HCT116 (cell line): Measurements from ENCODE around the gene GSPT1. TPM values are rescaled to one million over a fixed set of nuclear protein-coding genes. Genes with fewer than 3 reads are reported as not detected.

Experiments
- ATAC-seq: fragments of 200-7000 bp; cut with Tn5 transposase; 2 replicates; pipeline ENCODE4 v1.9.1; 2020; ENCODE audit warnings: mild to moderate bottlenecking, moderate library complexity
- BruUV-seq: library from RNA; stranded (reverse); fragments of 400-500 nt; replicated peaks from 2 replicates; lab custom pipeline; 2021; lab: Mats Ljungman, UMichigan
- CTCF ChIA-PET: fragments of 300-600 bp; sonication (Branson Sonifier 250); formaldehyde crosslinking; loops from one replicate; lab custom pipeline; 2021; ENCODE audit warnings: antibody characterized with exemption; lab: Charles Lee
- POLR2A ChIA-PET: fragments of 300-600, 350-600 bp; sonication (Branson Sonifier 250); formaldehyde crosslinking; loops from one replicate; lab custom pipeline; 2021; ENCODE audit warnings: antibody characterized with exemption; lab: Charles Lee
- RAD21 ChIA-PET, 2 experiments: fragments of 300-600 bp; sonication (Branson Sonifier 250); formaldehyde crosslinking; loops; one replicate each; lab custom pipeline; 2023; ENCODE audit warnings: low total read pairs in 2 of 2; ENCODE audit not compliant: uncharacterized antibody in 2 of 2, unreplicated experiment in 2 of 2, low non-redundant PET in 1 of 2; lab: Charles Lee
- DNase-seq: peaks from one replicate; pipeline ENCODE4 v3.0.0-alpha.2; 2010; ENCODE audit warnings: low read depth, low spot score
- H2AFZ ChIP-seq: fragments of 200-600 bp; shearing (Covaris generic), sonication (generic); 2 replicates; pipeline ENCODE4 v1.6.1; 2017; ENCODE audit warnings: low read depth, mixed run types, mixed read lengths, antibody characterized with exemption, low read length; ENCODE audit not compliant: poor library complexity, severe bottlenecking
- H3K27ac ChIP-seq: 2 replicates; pipeline ENCODE4 v1.5.1; 2012; ENCODE audit warnings: low read depth, low read length
- H3K27me3 ChIP-seq: fragments of 200-600 bp; sonication (generic); 2 replicates; pipeline ENCODE4 v1.6.1; 2016; ENCODE audit warnings: mixed run types, low read length, mixed read lengths; ENCODE audit not compliant: insufficient read depth
- H3K36me3 ChIP-seq, 2 experiments: fragments of 200-500 bp in 1 of 2; fragments of 200-600 bp in 1 of 2; sonication (Bioruptor generic) in 1 of 2; sonication (generic) in 1 of 2; 2 replicates each; pipeline versions ENCODE4 v1.5.1 to v1.6.1; 2014 to 2016; ENCODE audit warnings: low read length in 2 of 2, inconsistent platforms in 1 of 2, mixed read lengths in 1 of 2, mixed run types in 1 of 2; ENCODE audit not compliant: insufficient read depth in 2 of 2, control insufficient read depth in 1 of 2
- H3K4me1 ChIP-seq, 2 experiments: fragments of 200-600 bp in 1 of 2; sonication (generic) in 1 of 2; 2 replicates each; pipeline versions ENCODE4 v1.5.1 to v1.6.1; 2012 to 2017; ENCODE audit warnings: low read length in 2 of 2, inconsistent platforms in 1 of 2, mild to moderate bottlenecking in 1 of 2, mixed read lengths in 1 of 2, mixed run types in 1 of 2, moderate library complexity in 1 of 2; ENCODE audit not compliant: insufficient read depth in 2 of 2, control insufficient read depth in 1 of 2
- H3K4me2 ChIP-seq: fragments of 200-600 bp; sonication (generic); 2 replicates; pipeline ENCODE4 v1.6.1; 2017; ENCODE audit warnings: mixed run types, low read length, mixed read lengths
- H3K4me3 ChIP-seq, 2 experiments: fragments of 200-600 bp in 1 of 2; sonication (generic) in 1 of 2; replicated peaks in 1 of 2; 2 replicates each; pipeline ENCODE4 v1.5.1; 2011 to 2016; ENCODE audit warnings: low read length in 2 of 2, control low read depth in 1 of 2, low read depth in 1 of 2, mild to moderate bottlenecking in 1 of 2, mixed read lengths in 1 of 2, mixed run types in 1 of 2
- H3K79me2 ChIP-seq: fragments of 200-600 bp; sonication (generic); 2 replicates; pipeline ENCODE4 v1.6.1; 2017; ENCODE audit warnings: mild to moderate bottlenecking, mixed run types, low read length, moderate library complexity, mixed read lengths; ENCODE audit not compliant: insufficient read depth
- H3K9ac ChIP-seq: fragments of 200-600 bp; sonication (generic); 2 replicates; pipeline ENCODE4 v1.6.1; 2016; ENCODE audit warnings: low read length, mixed read lengths
- H3K9me2 ChIP-seq: fragments of 200-600 bp; sonication (generic), shearing (Covaris generic); 2 replicates; pipeline ENCODE4 v1.6.1; 2017; ENCODE audit warnings: mixed run types, mild to moderate bottlenecking, moderate library complexity; ENCODE audit not compliant: insufficient read depth
- H3K9me3 ChIP-seq, 2 experiments: fragments of 200-500 bp in 1 of 2; fragments of 200-600 bp in 1 of 2; sonication (Bioruptor generic) in 1 of 2; sonication (generic) in 1 of 2; 2 replicates each; pipeline ENCODE4 v1.6.1; 2014 to 2017; ENCODE audit warnings: low read length in 2 of 2, mixed read lengths in 2 of 2, inconsistent platforms in 1 of 2, low read depth in 1 of 2, mild to moderate bottlenecking in 1 of 2, mixed run types in 1 of 2, moderate library complexity in 1 of 2; ENCODE audit not compliant: control insufficient read depth in 1 of 2, insufficient read depth in 1 of 2
- H4K20me1 ChIP-seq: fragments of 200-600 bp; sonication (generic), shearing (Covaris generic); 2 replicates; pipeline ENCODE4 v1.6.1; 2017; ENCODE audit warnings: mixed run types, mild to moderate bottlenecking, moderate library complexity; ENCODE audit not compliant: insufficient read depth
- ATF3 ChIP-seq: IDR thresholded peaks from 2 replicates; pipeline ENCODE4 v1.6.1; 2012
- ELF1 ChIP-seq: IDR thresholded peaks from 2 replicates; pipeline ENCODE4 v1.6.1; 2012; ENCODE audit warnings: low read depth, borderline replicate concordance
- FOSL1 ChIP-seq: IDR thresholded peaks from 2 replicates; pipeline ENCODE4 v1.6.1; 2012; ENCODE audit warnings: low read depth
- JUND ChIP-seq: IDR thresholded peaks from 2 replicates; pipeline ENCODE4 v1.6.1; 2012
- MAX ChIP-seq: IDR thresholded peaks from 2 replicates; pipeline ENCODE4 v1.6.1; 2012
- RAD21 ChIP-seq: IDR thresholded peaks from 2 replicates; pipeline ENCODE4 v1.6.1; 2012; ENCODE audit warnings: low read depth, mild to moderate bottlenecking
- SIN3A ChIP-seq: IDR thresholded peaks from 2 replicates; pipeline ENCODE4 v1.6.1; 2012; ENCODE audit warnings: low read depth
- SP1 ChIP-seq: IDR thresholded peaks from 2 replicates; pipeline ENCODE4 v1.6.1; 2012; ENCODE audit warnings: low read depth
- SRF ChIP-seq: IDR thresholded peaks from 2 replicates; pipeline ENCODE4 v1.6.1; 2012; ENCODE audit warnings: low read depth
- TCF7L2 ChIP-seq: IDR thresholded peaks from 2 replicates; pipeline ENCODE4 v1.7.0; 2011; ENCODE audit warnings: borderline replicate concordance, inconsistent platforms; ENCODE audit not compliant: insufficient read depth, insufficient read length; ENCODE audit errors: extremely low read depth
- ZBTB33 ChIP-seq: IDR thresholded peaks from 2 replicates; pipeline ENCODE4 v1.6.1; 2011; ENCODE audit warnings: mild to moderate bottlenecking, low read length, moderate library complexity; ENCODE audit not compliant: insufficient replicate concordance; ENCODE audit errors: extremely low read depth
- ZNF274 ChIP-seq: fragments of 200-500 bp; sonication (Bioruptor generic); IDR thresholded peaks from 2 replicates; pipeline ENCODE4 v1.6.1; 2014; ENCODE audit warnings: mild to moderate bottlenecking, low read depth, low read length, inconsistent platforms
- intact Hi-C: fragments of 100-400 bp; cut with micrococcal nuclease; formaldehyde crosslinking; loops from 2 replicates; pipeline ENCODE4 v1.10.0; 2022
- total RNA-seq: library from RNA; stranded (reverse); gene quantifications from one replicate; pipeline ENCODE4 v1.2.1, GENCODE V29; 2021; ENCODE audit not compliant: unreplicated experiment
- TF ChIP-seq, protein P1 (sequence below), 3 experiments: fragments of 200-600 bp in 1 of 3; sonication (generic) in 1 of 3; IDR thresholded peaks in 2 of 3; conservative IDR thresholded peaks in 1 of 3; 2 replicates each; pipeline ENCODE4 v1.5.1; 2012 to 2017; ENCODE audit warnings: low read depth in 2 of 3, low read length in 2 of 3, antibody characterized with exemption in 1 of 3, borderline replicate concordance in 1 of 3, control low read depth in 1 of 3, mild to moderate bottlenecking in 1 of 3, mixed read lengths in 1 of 3, mixed run types in 1 of 3, moderate library complexity in 1 of 3; ENCODE audit not compliant: insufficient read depth in 1 of 3

Gene GSPT1
- total RNA-seq, 1 experiment from 2014 or later: 148 TPM

DNA sequence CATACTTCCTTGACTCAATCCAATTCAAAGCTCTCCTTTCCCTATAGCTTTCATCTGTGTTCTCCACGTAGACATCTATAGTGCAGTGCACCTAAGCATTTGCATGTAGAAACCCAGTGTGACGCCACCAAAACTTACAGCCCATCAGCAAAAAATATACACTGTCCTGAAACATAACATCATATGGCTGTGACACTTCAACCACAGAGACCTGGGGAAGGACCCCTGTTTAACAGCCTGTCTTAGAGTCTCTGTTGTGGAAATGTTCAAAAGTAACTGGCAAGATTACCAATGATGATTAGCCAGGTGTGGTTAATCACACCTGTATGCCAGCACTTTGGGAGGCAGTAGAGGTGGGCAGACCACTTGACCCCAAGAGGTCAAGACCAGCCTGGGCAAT lies 22.2 kb downstream of the GSPT1 start:
- intact Hi-C loops: no loop called here
- Histone ChIP-seq H3K36me3 (peaks cover 27 to 52% of the 10 kb centered on the region in 2 experiments), H3K9me2 (no peaks in the 10 kb centered on the region), H3K27me3 (no peaks in the 10 kb centered on the region), H3K9ac (no peak overlapping the region), H3K27ac (no peak overlapping the region), H2AFZ (no peak overlapping the region), H3K4me1 (no peaks in the 10 kb centered on the region)
- RAD21 ChIA-PET: no interaction called here
- TF ChIP-seq ELF1 (no peak), MAX (no peak), FOSL1 (no peak), ZBTB33 (no peak), SRF (no peak), SIN3A (no peak), ATF3 (no peak), RAD21 (no peak), TCF7L2 (no peak), ZNF274 (no peak), JUND (no peak), SP1 (no peak)
- TF ChIP-seq, protein P1, sequence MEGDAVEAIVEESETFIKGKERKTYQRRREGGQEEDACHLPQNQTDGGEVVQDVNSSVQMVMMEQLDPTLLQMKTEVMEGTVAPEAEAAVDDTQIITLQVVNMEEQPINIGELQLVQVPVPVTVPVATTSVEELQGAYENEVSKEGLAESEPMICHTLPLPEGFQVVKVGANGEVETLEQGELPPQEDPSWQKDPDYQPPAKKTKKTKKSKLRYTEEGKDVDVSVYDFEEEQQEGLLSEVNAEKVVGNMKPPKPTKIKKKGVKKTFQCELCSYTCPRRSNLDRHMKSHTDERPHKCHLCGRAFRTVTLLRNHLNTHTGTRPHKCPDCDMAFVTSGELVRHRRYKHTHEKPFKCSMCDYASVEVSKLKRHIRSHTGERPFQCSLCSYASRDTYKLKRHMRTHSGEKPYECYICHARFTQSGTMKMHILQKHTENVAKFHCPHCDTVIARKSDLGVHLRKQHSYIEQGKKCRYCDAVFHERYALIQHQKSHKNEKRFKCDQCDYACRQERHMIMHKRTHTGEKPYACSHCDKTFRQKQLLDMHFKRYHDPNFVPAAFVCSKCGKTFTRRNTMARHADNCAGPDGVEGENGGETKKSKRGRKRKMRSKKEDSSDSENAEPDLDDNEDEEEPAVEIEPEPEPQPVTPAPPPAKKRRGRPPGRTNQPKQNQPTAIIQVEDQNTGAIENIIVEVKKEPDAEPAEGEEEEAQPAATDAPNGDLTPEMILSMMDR (IDR thresholded peaks at IDR 0.05 in 2 of 3, conservative IDR thresholded peaks at IDR 0.05 in 1 of 3; ENCODE audit: borderline replicate concordance in 1 of 3, insufficient read depth in 1 of 3, low read depth in 2 of 3, low read length in 2 of 3): no peak
- TF ChIP-seq, all 23 proteins: peak for 0
- H3K79me2 ChIP-seq: peaks cover 58% of the 10 kb centered on the region
- POLR2A ChIA-PET: no interaction called here
- no peak overlapping the region for H3K4me3 ChIP-seq
- no TSS peak for BruUV-seq
- H4K20me1 ChIP-seq: peaks cover 6% of the 10 kb centered on the region; the same call in 1 of the 2 replicates
- H3K4me2 ChIP-seq: no peak overlapping the region
- DNase-seq (no peak), ATAC-seq (no peak)
- H3K9me3 ChIP-seq: no peaks in the 10 kb centered on the region
- CTCF ChIA-PET: no interaction called here
